HFFc6 (cell line): ENCODE measurements around the gene KIAA0513. TPM values are rescaled to one million over a fixed set of nuclear protein-coding genes. Genes with fewer than 3 reads are reported as not detected.

ENCODE experiments used
- DNase-seq: peaks from one replicate; pipeline ENCODE4 v3.0.0-alpha.2; 2018
- H3K27ac Mint-ChIP-seq: 2 replicates; pipeline ENCODE4 v1.8.0; 2020; ENCODE audit warnings: mild to moderate bottlenecking, mixed read lengths
- H3K27me3 Mint-ChIP-seq: 2 replicates; pipeline ENCODE4 v1.8.0; 2021; ENCODE audit warnings: mild to moderate bottlenecking, moderate library complexity, mixed read lengths; ENCODE audit not compliant: insufficient read depth
- H3K36me3 Mint-ChIP-seq: 2 replicates; pipeline ENCODE4 v1.8.0; 2021; ENCODE audit warnings: low read depth, mixed read lengths
- H3K4me1 Mint-ChIP-seq: 2 replicates; pipeline ENCODE4 v1.8.0; 2020; ENCODE audit warnings: low read depth, mixed read lengths
- H3K4me3 Mint-ChIP-seq: 2 replicates; pipeline ENCODE4 v1.8.0; 2020; ENCODE audit warnings: mild to moderate bottlenecking, moderate library complexity, mixed read lengths
- H3K9me3 Mint-ChIP-seq: 2 replicates; pipeline ENCODE4 v1.8.0; 2020; ENCODE audit warnings: mild to moderate bottlenecking, mixed read lengths
- CTCF ChIP-seq: fragments of 200-600 bp; sonication (generic); IDR thresholded peaks from 2 replicates; pipeline ENCODE4 v1.5.0; 2021; ENCODE audit warnings: antibody characterized with exemption, mild to moderate bottlenecking
- total RNA-seq, 6 experiments: library from RNA; stranded (reverse); fragmentation: NEBNext Ultra II Directional; extraction: Animal tissue kit (Norgen Biotek cat#: 25700); gene quantifications; 2 replicates in 1 of 6; 3 replicates in 5 of 6; pipeline ENCODE4 v1.2.3, GENCODE V29; 2021

Gene KIAA0513
- total RNA-seq, 6 experiments from 2014 or later = 12.5 to 15.4 (median 13.8) TPM

GRCh38 chr16:85037721-85038120, 10.1 kb downstream of the KIAA0513 start:
- Mint-ChIP-seq H3K27me3 (peaks cover 4% of the 10 kb centered on the region), H3K4me3 (no peak overlapping the region), H3K4me1 (peaks cover 11% of the 10 kb centered on the region), H3K27ac (peak overlapping the region; percentile 80; the same call in 1 of the 2 replicates), H3K9me3 (no peaks in the 10 kb centered on the region), H3K36me3 (peaks cover 6% of the 10 kb centered on the region; the same call in 1 of the 2 replicates)
- no peak for DNase-seq
- TF ChIP-seq CTCF = no peak

- no peak overlapping the region for H3K27ac Mint-ChIP-seq
- TF ChIP-seq CTCF = no peak
- no peak for DNase-seq
- peaks cover 6% of the 10 kb centered on the region; the same call in 1 of the 2 replicates for H3K36me3 Mint-ChIP-seq
- peaks cover 2% of the 10 kb centered on the region; the same call in 1 of the 2 replicates for H3K27me3 Mint-ChIP-seq
- peaks cover 11% of the 10 kb centered on the region for H3K4me1 Mint-ChIP-seq
- H3K9me3 Mint-ChIP-seq = no peaks in the 10 kb centered on the region
- no peak overlapping the region for H3K4me3 Mint-ChIP-seq
Measured at GRCh38 chr16:85040685-85041084, 13.1 kb downstream of the KIAA0513 start.

- DNase-seq = no peak
- Mint-ChIP-seq H3K9me3 (no peaks in the 10 kb centered on the region), H3K27me3 (peaks cover 2% of the 10 kb centered on the region; the same call in 1 of the 2 replicates), H3K4me1 (peaks cover 11% of the 10 kb centered on the region), H3K4me3 (no peak overlapping the region), H3K36me3 (peaks cover 12% of the 10 kb centered on the region; the same call in 1 of the 2 replicates), H3K27ac (no peak overlapping the region)
- no peak for TF ChIP-seq CTCF
Measured at GRCh38 chr16:85041219-85042166, 13.9 kb downstream of the KIAA0513 start.

- H3K4me1 Mint-ChIP-seq = peaks cover 4% of the 10 kb centered on the region
- no peaks in the 10 kb centered on the region for H3K9me3 Mint-ChIP-seq
- H3K27me3 Mint-ChIP-seq = peaks cover 2% of the 10 kb centered on the region; the same call in 1 of the 2 replicates
- H3K4me3 Mint-ChIP-seq = no peak overlapping the region
- no peak for DNase-seq
- H3K27ac Mint-ChIP-seq = no peak overlapping the region
- TF ChIP-seq CTCF = no peak
- H3K36me3 Mint-ChIP-seq = peaks cover 10% of the 10 kb centered on the region; the same call in 1 of the 2 replicates
Measured at GRCh38 chr16:85042167-85042526, 14.6 kb downstream of the KIAA0513 start.

GRCh38 chr16:85042606-85043005, 15.0 kb downstream of the KIAA0513 start:
- H3K27me3 Mint-ChIP-seq = peaks cover 2% of the 10 kb centered on the region; the same call in 1 of the 2 replicates
- H3K4me1 Mint-ChIP-seq = no peaks in the 10 kb centered on the region; the same call in 1 of the 2 replicates
- no peak for DNase-seq
- peaks cover 7% of the 10 kb centered on the region; the same call in 1 of the 2 replicates for H3K36me3 Mint-ChIP-seq
- TF ChIP-seq CTCF = no peak
- H3K4me3 Mint-ChIP-seq = no peak overlapping the region
- no peak overlapping the region for H3K27ac Mint-ChIP-seq
- H3K9me3 Mint-ChIP-seq = no peaks in the 10 kb centered on the region
